Activated T-helper 1 cell treated with anti-CD3 and anti-CD28 coated beads, Interleukin-12 subunit alpha, Interleukin-12 subunit beta, Interleukin-2, Interleukin-4 antibody, amounts not matched to agents 30 ng/mL and 10 ng/mL and 1 ng/mL, durations not matched to agents 14 hours and 24 hours and 36 hours (primary cell): Measurements from ENCODE around the gene CCNG1. TPM values are rescaled to one million over a fixed set of nuclear protein-coding genes. Genes with fewer than 3 reads are reported as not detected.
"Not testable (repeated sequence)": the region's sequence is repeated elsewhere in the genome, so short reads cannot be mapped to it uniquely, and the experiment has no call there.

ENCODE experiments used
- DNase-seq: peaks from one replicate; pipeline ENCODE4 v3.0.0; 2021; ENCODE audit warnings: low spot score
- H3K27ac Mint-ChIP-seq: one replicate; pipeline ENCODE4 v1.8.0; 2021; ENCODE audit warnings: mild to moderate bottlenecking, mixed read lengths
- H3K27me3 Mint-ChIP-seq: one replicate; pipeline ENCODE4 v1.8.0; 2022; ENCODE audit warnings: mild to moderate bottlenecking, moderate library complexity, mixed read lengths; ENCODE audit not compliant: insufficient read depth
- H3K36me3 Mint-ChIP-seq: one replicate; pipeline ENCODE4 v1.8.0; 2021; ENCODE audit warnings: low read depth, mixed read lengths
- H3K4me1 Mint-ChIP-seq: one replicate; pipeline ENCODE4 v1.8.0; 2021; ENCODE audit warnings: low read depth, mixed read lengths
- H3K4me3 Mint-ChIP-seq: one replicate; pipeline ENCODE4 v1.8.0; 2021; ENCODE audit warnings: mild to moderate bottlenecking, moderate library complexity, mixed read lengths
- H3K9me3 Mint-ChIP-seq: one replicate; pipeline ENCODE4 v1.8.0; 2021; ENCODE audit warnings: mixed read lengths
- intact Hi-C: fragments of 100-400 bp; cut with micrococcal nuclease; formaldehyde crosslinking; loops from one replicate; pipeline ENCODE4 v1.15.1; 2024
- total RNA-seq: library from RNA; stranded (reverse); gene quantifications from 2 replicates; pipeline ENCODE4 v1.2.3, GENCODE V29; 2022

The CCNG1 gene
- total RNA-seq, 1 donor from 2014 or later: 72.3 TPM

- DNase-seq, H3K9me3 Mint-ChIP-seq, H3K36me3 Mint-ChIP-seq, H3K27ac Mint-ChIP-seq, H3K4me3 Mint-ChIP-seq, intact Hi-C loops, H3K4me1 Mint-ChIP-seq: not testable (repeated sequence)
- peaks cover 37% of the 10 kb centered on the region for H3K27me3 Mint-ChIP-seq
Measured at GRCh38 chr5:163415673-163416072, 21.7 kb upstream of the CCNG1 start.

- Mint-ChIP-seq H3K9me3 (peaks cover 4% of the 10 kb centered on the region), H3K36me3 (peaks cover 2% of the 10 kb centered on the region), H3K27ac (no peak overlapping the region), H3K27me3 (peaks cover 4% of the 10 kb centered on the region), H3K4me1 (peaks cover 12% of the 10 kb centered on the region), H3K4me3 (no peak overlapping the region)
- no peak for DNase-seq
- intact Hi-C loops: no loop called here
Measured at GRCh38 chr5:163424836-163425235, 12.6 kb upstream of the CCNG1 start.

- DNase-seq, H3K36me3 Mint-ChIP-seq, intact Hi-C loops, H3K4me3 Mint-ChIP-seq, H3K27me3 Mint-ChIP-seq, H3K27ac Mint-ChIP-seq, H3K9me3 Mint-ChIP-seq: not testable (repeated sequence)
- H3K4me1 Mint-ChIP-seq: peaks cover 12% of the 10 kb centered on the region
Measured at GRCh38 chr5:163426128-163426527, 11.3 kb upstream of the CCNG1 start.

GRCh38 chr5:163432544-163432943, 4.9 kb upstream of the CCNG1 start:
- Mint-ChIP-seq H3K9me3 (no peaks in the 10 kb centered on the region), H3K27me3 (peaks cover 17% of the 10 kb centered on the region), H3K36me3 (no peaks in the 10 kb centered on the region), H3K4me1 (peaks cover 19% of the 10 kb centered on the region), H3K4me3 (no peak overlapping the region), H3K27ac (no peak overlapping the region)
- intact Hi-C loops: no loop called here
- DNase-seq: no peak

GRCh38 chr5:163433271-163433670, 4.1 kb upstream of the CCNG1 start:
- peaks cover 23% of the 10 kb centered on the region for H3K4me1 Mint-ChIP-seq
- no peak overlapping the region for H3K4me3 Mint-ChIP-seq
- intact Hi-C loops: no loop called here
- H3K27ac Mint-ChIP-seq: no peak overlapping the region
- H3K36me3 Mint-ChIP-seq: peaks cover 4% of the 10 kb centered on the region
- no peaks in the 10 kb centered on the region for H3K9me3 Mint-ChIP-seq
- no peak for DNase-seq
- H3K27me3 Mint-ChIP-seq: peaks cover 14% of the 10 kb centered on the region

GRCh38 chr5:163434401-163434866, 3.0 kb upstream of the CCNG1 start:
- Mint-ChIP-seq H3K4me1 (peaks cover 34% of the 10 kb centered on the region), H3K27me3 (peaks cover 14% of the 10 kb centered on the region), H3K9me3 (no peaks in the 10 kb centered on the region), H3K36me3 (peaks cover 7% of the 10 kb centered on the region), H3K27ac (no peak overlapping the region), H3K4me3 (no peak overlapping the region)
- no peak for DNase-seq
- intact Hi-C loops: no loop called here

GRCh38 chr5:163436515-163436914, 880 bp upstream of the CCNG1 start:
- intact Hi-C loops: loop anchor here (5.0 kb wide), 1 partner anchor 131 kb away; no protein-coding TSS in a partner anchor
- peak overlapping the region; percentile 75 for H3K27ac Mint-ChIP-seq

GRCh38 chr5:163437011-163437308, 435 bp upstream of the CCNG1 start:
- Mint-ChIP-seq H3K4me1 (peaks cover 53% of the 10 kb centered on the region), H3K27me3 (peaks cover 10% of the 10 kb centered on the region), H3K36me3 (peaks cover 21% of the 10 kb centered on the region), H3K9me3 (no peaks in the 10 kb centered on the region), H3K27ac (peak overlapping the region; percentile 75), H3K4me3 (peak overlapping the region; percentile 92)
- intact Hi-C loops: loop anchor here (1.0 to 5.0 kb wide), 3 partner anchors 23 to 130 kb away; partner anchors contain the start of genes HMMR and NUDCD2
- no peak for DNase-seq

More at GRCh38 chr5:163436515-163436914, 880 bp upstream of the CCNG1 start:
- peaks cover 52% of the 10 kb centered on the region for H3K4me1 Mint-ChIP-seq
- no peaks in the 10 kb centered on the region for H3K9me3 Mint-ChIP-seq
- H3K36me3 Mint-ChIP-seq: peaks cover 20% of the 10 kb centered on the region
- peak overlapping the region; percentile 92 for H3K4me3 Mint-ChIP-seq
- peaks cover 11% of the 10 kb centered on the region for H3K27me3 Mint-ChIP-seq
- DNase-seq: no peak

- H3K27ac Mint-ChIP-seq: peak overlapping the region; percentile 36
- H3K9me3 Mint-ChIP-seq: no peaks in the 10 kb centered on the region
- intact Hi-C loops: loop anchor here (5.0 kb wide), 1 partner anchor 128 kb away; no protein-coding TSS in a partner anchor
- peaks cover 59% of the 10 kb centered on the region for H3K4me1 Mint-ChIP-seq
- peak overlapping the region; percentile 92 for H3K4me3 Mint-ChIP-seq
- no peaks in the 10 kb centered on the region for H3K27me3 Mint-ChIP-seq
- peaks cover 30% of the 10 kb centered on the region for H3K36me3 Mint-ChIP-seq
- no peak for DNase-seq
Measured at GRCh38 chr5:163439092-163439425, 1.7 kb downstream of the CCNG1 start.

GRCh38 chr5:163440954-163441353, 3.6 kb downstream of the CCNG1 start:
- intact Hi-C loops: loop anchor here (1.0 kb wide), 1 partner anchor 7 kb away; no protein-coding TSS in a partner anchor
- Mint-ChIP-seq H3K4me1 (peaks cover 51% of the 10 kb centered on the region), H3K36me3 (peaks cover 38% of the 10 kb centered on the region), H3K27me3 (no peaks in the 10 kb centered on the region), H3K9me3 (no peaks in the 10 kb centered on the region), H3K4me3 (no peak overlapping the region), H3K27ac (peak overlapping the region; percentile 29)
- no peak for DNase-seq

- intact Hi-C loops: no loop called here
- H3K27me3 Mint-ChIP-seq: no peaks in the 10 kb centered on the region
- no peak for DNase-seq
- peaks cover 63% of the 10 kb centered on the region for H3K36me3 Mint-ChIP-seq
- no peak overlapping the region for H3K27ac Mint-ChIP-seq
- H3K4me3 Mint-ChIP-seq: no peak overlapping the region
- no peaks in the 10 kb centered on the region for H3K9me3 Mint-ChIP-seq
- H3K4me1 Mint-ChIP-seq: peaks cover 34% of the 10 kb centered on the region
Measured at GRCh38 chr5:163444526-163444925, 7.1 kb downstream of the CCNG1 start.

- no peaks in the 10 kb centered on the region for H3K9me3 Mint-ChIP-seq
- H3K4me3 Mint-ChIP-seq: no peak overlapping the region
- no peak overlapping the region for H3K27ac Mint-ChIP-seq
- peaks cover 27% of the 10 kb centered on the region for H3K4me1 Mint-ChIP-seq
- intact Hi-C loops: no loop called here
- DNase-seq: no peak
- H3K27me3 Mint-ChIP-seq: no peaks in the 10 kb centered on the region
- peaks cover 61% of the 10 kb centered on the region for H3K36me3 Mint-ChIP-seq
Measured at GRCh38 chr5:163445345-163445744, 8.0 kb downstream of the CCNG1 start.

- Mint-ChIP-seq H3K4me3 (no peak overlapping the region), H3K9me3 (no peaks in the 10 kb centered on the region), H3K4me1 (peaks cover 14% of the 10 kb centered on the region), H3K27me3 (no peaks in the 10 kb centered on the region), H3K36me3 (peaks cover 63% of the 10 kb centered on the region), H3K27ac (no peak overlapping the region)
- intact Hi-C loops: no loop called here
- DNase-seq: no peak
Measured at GRCh38 chr5:163447191-163447590, 9.8 kb downstream of the CCNG1 start.

GRCh38 chr5:163447875-163448274, 10.5 kb downstream of the CCNG1 start:
- intact Hi-C loops: loop anchor here (1.0 kb wide), 1 partner anchor 8 kb away; no protein-coding TSS in a partner anchor
- Mint-ChIP-seq H3K9me3 (no peaks in the 10 kb centered on the region), H3K27me3 (no peaks in the 10 kb centered on the region), H3K4me3 (no peak overlapping the region), H3K27ac (no peak overlapping the region), H3K4me1 (peaks cover 11% of the 10 kb centered on the region), H3K36me3 (peaks cover 60% of the 10 kb centered on the region)
- DNase-seq: no peak
